ENCODE results near the gene PDLIM3.

PDLIM3 gene

GRCh38 chr4:185488650-185489049 lies 46.7 kb downstream of the PDLIM3 start:
- no peak overlapping the region for H3K9ac ChIP-seq (ENCODE audit: low read length)
- no peaks in the 10 kb centered on the region for H3K4me1 ChIP-seq (ENCODE audit: control insufficient read depth, low read depth, low read length)
- no peaks in the 10 kb centered on the region for H3K27me3 ChIP-seq (ENCODE audit: control insufficient read depth, insufficient read depth, low read length)
- no peaks in the 10 kb centered on the region for H3K36me3 ChIP-seq (ENCODE audit: control insufficient read depth, low read depth, low read length)
- peaks cover 2% of the 10 kb centered on the region for H3K9me3 ChIP-seq (ENCODE audit: control insufficient read depth, low read depth, low read length)
- no peak overlapping the region for H3K4me3 ChIP-seq (ENCODE audit: low read length)
- H3K27ac ChIP-seq (ENCODE audit: low read length) = no peak overlapping the region

- Histone ChIP-seq H3K36me3 (ENCODE audit: control insufficient read depth, low read depth, low read length) (no peaks in the 10 kb centered on the region), H3K27me3 (ENCODE audit: control insufficient read depth, insufficient read depth, low read length) (peaks cover 37% of the 10 kb centered on the region), H3K4me1 (ENCODE audit: control insufficient read depth, low read depth, low read length) (no peaks in the 10 kb centered on the region), H3K9me3 (ENCODE audit: control insufficient read depth, low read depth, low read length) (no peaks in the 10 kb centered on the region), H3K4me3 (ENCODE audit: low read length) (no peak overlapping the region), H3K27ac (ENCODE audit: low read length) (no peak overlapping the region), H3K9ac (ENCODE audit: low read length) (no peak overlapping the region)
Observed at GRCh38 chr4:185481401-185481800, 53.9 kb downstream of the PDLIM3 start.

DNA sequence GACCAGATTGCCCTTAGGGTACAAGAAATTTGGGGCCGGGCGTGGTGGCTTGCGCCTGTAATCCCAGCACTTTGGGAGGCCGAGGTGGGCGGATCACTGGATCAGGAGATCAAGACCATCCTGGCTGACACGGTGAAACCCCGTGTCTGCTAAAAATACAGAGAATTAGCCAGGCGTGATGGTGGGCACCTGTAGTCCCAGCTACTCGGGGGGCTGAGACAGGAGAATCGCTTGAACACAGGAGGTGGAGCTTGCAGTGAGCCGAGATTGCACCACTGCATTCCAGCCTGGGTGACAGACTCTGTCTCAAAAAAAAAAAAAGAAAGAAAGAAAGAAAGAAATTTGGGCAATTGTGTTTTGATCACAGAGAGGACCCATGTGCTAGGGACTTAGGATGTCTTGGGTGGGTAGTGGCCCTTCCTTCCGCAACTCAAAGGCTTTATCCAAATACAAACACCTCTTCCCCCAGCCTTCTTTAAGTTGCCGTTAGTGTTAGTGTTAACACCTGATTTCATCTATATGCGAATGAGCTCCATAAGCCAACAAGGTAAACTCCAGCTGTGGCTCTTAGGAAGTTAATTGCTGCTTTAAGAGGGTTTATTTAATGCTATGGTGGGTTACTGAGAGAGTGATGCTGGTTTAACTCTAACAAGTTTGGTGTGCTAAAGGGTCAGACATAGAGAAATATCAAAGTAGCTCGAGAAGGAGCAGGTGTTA lies 55.1 kb downstream of the PDLIM3 start:
- H3K9ac ChIP-seq (ENCODE audit: low read length) = no peak overlapping the region
- no peaks in the 10 kb centered on the region for H3K4me1 ChIP-seq (ENCODE audit: control insufficient read depth, low read depth, low read length)
- H3K9me3 ChIP-seq (ENCODE audit: control insufficient read depth, low read depth, low read length) = no peaks in the 10 kb centered on the region
- no peak overlapping the region for H3K27ac ChIP-seq (ENCODE audit: low read length)
- H3K27me3 ChIP-seq (ENCODE audit: control insufficient read depth, insufficient read depth, low read length) = peaks cover 37% of the 10 kb centered on the region
- H3K36me3 ChIP-seq (ENCODE audit: control insufficient read depth, low read depth, low read length) = no peaks in the 10 kb centered on the region
- H3K4me3 ChIP-seq (ENCODE audit: low read length) = no peak overlapping the region

DNA sequence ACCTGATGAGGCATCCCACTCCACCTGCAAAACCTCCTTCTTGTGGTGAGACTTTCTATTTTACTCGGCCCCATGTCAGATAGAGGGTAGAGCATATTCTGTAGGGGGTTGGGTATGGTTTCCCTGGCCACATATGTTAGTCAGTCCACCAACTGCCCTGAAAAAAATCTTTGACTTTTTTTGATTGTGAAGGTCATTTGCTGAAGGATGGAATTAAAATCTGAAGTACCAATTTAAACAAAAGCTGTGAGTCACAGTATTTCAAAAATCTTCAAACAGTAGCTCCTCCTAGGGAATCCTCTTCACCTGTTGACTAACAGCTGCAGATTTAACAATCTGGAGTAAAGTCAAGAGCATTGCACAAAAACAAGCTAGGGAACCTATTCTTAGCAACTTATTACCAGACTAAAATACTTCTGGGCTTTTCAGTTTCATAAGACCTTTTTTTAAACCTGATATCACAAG lies 55.8 kb downstream of the PDLIM3 start:
- Histone ChIP-seq H3K9me3 (ENCODE audit: control insufficient read depth, low read depth, low read length) (no peaks in the 10 kb centered on the region), H3K36me3 (ENCODE audit: control insufficient read depth, low read depth, low read length) (no peaks in the 10 kb centered on the region), H3K27ac (ENCODE audit: low read length) (no peak overlapping the region), H3K27me3 (ENCODE audit: control insufficient read depth, insufficient read depth, low read length) (peaks cover 37% of the 10 kb centered on the region), H3K4me1 (ENCODE audit: control insufficient read depth, low read depth, low read length) (no peaks in the 10 kb centered on the region), H3K4me3 (ENCODE audit: low read length) (no peak overlapping the region), H3K9ac (ENCODE audit: low read length) (no peak overlapping the region)

GRCh38 chr4:185473247-185473646 lies 62.1 kb downstream of the PDLIM3 start:
- H3K27ac ChIP-seq (ENCODE audit: low read length) = no peak overlapping the region
- H3K4me3 ChIP-seq (ENCODE audit: low read length) = no peak overlapping the region
- H3K4me1 ChIP-seq (ENCODE audit: control insufficient read depth, low read depth, low read length) = peaks cover 6% of the 10 kb centered on the region
- H3K36me3 ChIP-seq (ENCODE audit: control insufficient read depth, low read depth, low read length) = no peaks in the 10 kb centered on the region
- no peaks in the 10 kb centered on the region for H3K9me3 ChIP-seq (ENCODE audit: control insufficient read depth, low read depth, low read length)
- H3K9ac ChIP-seq (ENCODE audit: low read length) = no peak overlapping the region
- peaks cover 28% of the 10 kb centered on the region for H3K27me3 ChIP-seq (ENCODE audit: control insufficient read depth, insufficient read depth, low read length)

DNA sequence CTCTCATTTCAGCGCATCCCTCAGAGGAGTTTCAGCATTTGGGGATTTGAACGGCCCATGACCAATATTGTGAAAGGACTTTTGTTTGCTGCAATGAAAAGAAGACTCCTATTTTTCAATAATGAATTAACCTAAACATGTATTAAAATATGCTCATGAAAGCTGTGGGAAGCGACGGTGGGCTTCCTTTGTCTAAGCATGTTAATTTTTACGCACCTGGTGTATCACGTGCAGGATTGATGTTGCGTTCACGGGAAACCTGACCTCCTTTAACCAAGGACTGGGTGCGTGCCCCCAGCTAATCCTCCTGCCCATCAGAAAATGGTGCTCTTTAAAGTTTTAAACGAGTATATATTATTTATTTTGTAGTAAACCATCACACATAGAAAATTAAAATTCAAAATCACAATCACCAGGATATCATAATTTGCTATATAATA lies 63.2 kb downstream of the PDLIM3 start:
- H3K9ac ChIP-seq (ENCODE audit: low read length) = peak overlapping the region; percentile 32
- peaks cover 28% of the 10 kb centered on the region for H3K27me3 ChIP-seq (ENCODE audit: control insufficient read depth, insufficient read depth, low read length)
- peaks cover 6% of the 10 kb centered on the region for H3K4me1 ChIP-seq (ENCODE audit: control insufficient read depth, low read depth, low read length)
- no peak overlapping the region for H3K27ac ChIP-seq (ENCODE audit: low read length)
- H3K4me3 ChIP-seq (ENCODE audit: low read length) = peak overlapping the region; percentile 75
- no peaks in the 10 kb centered on the region for H3K36me3 ChIP-seq (ENCODE audit: control insufficient read depth, low read depth, low read length)
- H3K9me3 ChIP-seq (ENCODE audit: control insufficient read depth, low read depth, low read length) = no peaks in the 10 kb centered on the region

- H3K9me3 ChIP-seq (ENCODE audit: control insufficient read depth, low read depth, low read length) = no peaks in the 10 kb centered on the region
- H3K27me3 ChIP-seq (ENCODE audit: control insufficient read depth, insufficient read depth, low read length) = peaks cover 28% of the 10 kb centered on the region
- no peaks in the 10 kb centered on the region for H3K36me3 ChIP-seq (ENCODE audit: control insufficient read depth, low read depth, low read length)
- peak within 1 kb of the TSS; percentile 32 for H3K9ac ChIP-seq (ENCODE audit: low read length)
- no peak within 1 kb of the TSS for H3K27ac ChIP-seq (ENCODE audit: low read length)
- peak within 1 kb of the TSS; percentile 84 for H3K4me3 ChIP-seq (ENCODE audit: low read length)
- peaks cover 6% of the 10 kb centered on the region for H3K4me1 ChIP-seq (ENCODE audit: control insufficient read depth, low read depth, low read length)
Observed at GRCh38 chr4:185471235-185472102, 63.8 kb downstream of the PDLIM3 start, which contains the start of gene CCDC110. Gene CCDC110 (minus strand): TSS chr4:185471733. CDS start chr4:185471683, 50 bp downstream.

DNA sequence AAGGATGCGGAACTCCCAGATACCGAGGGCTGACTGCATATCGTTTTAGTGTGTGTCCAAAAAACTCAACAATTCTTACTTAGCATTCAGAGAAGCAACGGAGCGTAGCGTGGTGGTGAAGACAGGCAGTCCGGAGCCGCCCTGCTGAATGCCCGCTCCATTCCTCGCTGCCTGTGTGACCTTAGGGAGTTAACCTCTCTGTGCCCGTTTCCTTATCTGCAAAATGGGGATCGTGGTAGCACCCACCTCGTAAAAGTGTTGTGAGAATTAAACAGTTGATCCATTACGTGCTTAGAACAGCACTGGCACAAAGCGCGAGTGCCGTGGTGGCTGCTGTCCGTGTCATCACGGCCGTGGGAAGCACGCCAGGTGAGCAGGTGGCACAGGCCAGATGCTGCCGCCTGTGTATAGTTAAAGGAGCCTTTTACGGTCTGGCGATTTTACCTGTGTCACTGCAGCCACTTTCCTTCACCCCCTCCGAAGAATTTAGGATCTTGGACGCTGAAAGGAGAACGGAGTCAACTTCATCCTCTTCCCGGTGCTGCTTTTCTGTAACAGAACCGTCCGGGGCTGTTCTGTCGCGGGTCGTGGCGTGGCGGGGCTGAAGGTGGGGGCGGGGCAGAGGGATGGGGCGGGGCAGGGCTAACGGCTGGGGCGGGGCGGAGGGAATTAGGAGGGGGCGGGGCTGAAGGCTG lies 64.7 kb downstream of the PDLIM3 start:
- H3K36me3 ChIP-seq (ENCODE audit: control insufficient read depth, low read depth, low read length) = no peaks in the 10 kb centered on the region
- H3K27me3 ChIP-seq (ENCODE audit: control insufficient read depth, insufficient read depth, low read length) = peaks cover 28% of the 10 kb centered on the region
- peak overlapping the region; percentile 22 for H3K9ac ChIP-seq (ENCODE audit: low read length)
- no peaks in the 10 kb centered on the region for H3K9me3 ChIP-seq (ENCODE audit: control insufficient read depth, low read depth, low read length)
- peak overlapping the region; percentile 84 for H3K4me3 ChIP-seq (ENCODE audit: low read length)
- H3K4me1 ChIP-seq (ENCODE audit: control insufficient read depth, low read depth, low read length) = peaks cover 6% of the 10 kb centered on the region
- no peak overlapping the region for H3K27ac ChIP-seq (ENCODE audit: low read length)

GRCh38 chr4:185469580-185470154 lies 65.6 kb downstream of the PDLIM3 start:
- Histone ChIP-seq H3K9me3 (ENCODE audit: control insufficient read depth, low read depth, low read length) (no peaks in the 10 kb centered on the region), H3K9ac (ENCODE audit: low read length) (no peak overlapping the region), H3K36me3 (ENCODE audit: control insufficient read depth, low read depth, low read length) (no peaks in the 10 kb centered on the region), H3K27ac (ENCODE audit: low read length) (no peak overlapping the region), H3K27me3 (ENCODE audit: control insufficient read depth, insufficient read depth, low read length) (peaks cover 28% of the 10 kb centered on the region), H3K4me1 (ENCODE audit: control insufficient read depth, low read depth, low read length) (peaks cover 11% of the 10 kb centered on the region), H3K4me3 (ENCODE audit: low read length) (no peak overlapping the region)

DNA sequence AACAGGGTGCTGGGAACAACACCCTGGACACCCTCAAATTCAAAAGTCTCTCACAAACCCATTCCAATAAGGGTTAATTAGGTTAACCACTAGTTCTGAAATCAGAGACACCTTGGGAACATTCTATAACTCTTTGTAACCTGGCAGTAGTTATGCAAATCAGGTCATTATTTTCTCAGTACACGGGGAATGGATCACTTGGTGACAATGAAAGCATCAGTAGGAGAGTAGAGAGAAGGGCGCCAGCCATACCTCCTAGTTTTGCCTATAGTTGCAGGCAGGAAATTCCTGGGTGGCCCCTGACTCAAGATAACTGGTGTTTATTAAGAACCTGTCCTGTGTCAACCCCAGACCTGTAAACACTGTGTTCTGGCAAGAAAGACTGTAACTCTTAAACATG lies 66.3 kb downstream of the PDLIM3 start:
- H3K27me3 ChIP-seq (ENCODE audit: control insufficient read depth, insufficient read depth, low read length) = peaks cover 28% of the 10 kb centered on the region
- no peak overlapping the region for H3K9ac ChIP-seq (ENCODE audit: low read length)
- H3K4me1 ChIP-seq (ENCODE audit: control insufficient read depth, low read depth, low read length) = peaks cover 17% of the 10 kb centered on the region
- H3K36me3 ChIP-seq (ENCODE audit: control insufficient read depth, low read depth, low read length) = no peaks in the 10 kb centered on the region
- no peaks in the 10 kb centered on the region for H3K9me3 ChIP-seq (ENCODE audit: control insufficient read depth, low read depth, low read length)
- H3K4me3 ChIP-seq (ENCODE audit: low read length) = no peak overlapping the region
- H3K27ac ChIP-seq (ENCODE audit: low read length) = no peak overlapping the region

- H3K4me3 ChIP-seq (ENCODE audit: low read length) = no peak overlapping the region
Observed at GRCh38 chr4:185467991-185468390, 67.3 kb downstream of the PDLIM3 start.

More at GRCh38 chr4:185467991-185468390, 67.3 kb downstream of the PDLIM3 start:
- Histone ChIP-seq H3K9me3 (ENCODE audit: control insufficient read depth, low read depth, low read length) (no peaks in the 10 kb centered on the region), H3K9ac (ENCODE audit: low read length) (no peak overlapping the region), H3K4me1 (ENCODE audit: control insufficient read depth, low read depth, low read length) (peaks cover 22% of the 10 kb centered on the region), H3K36me3 (ENCODE audit: control insufficient read depth, low read depth, low read length) (no peaks in the 10 kb centered on the region), H3K27me3 (ENCODE audit: control insufficient read depth, insufficient read depth, low read length) (peaks cover 28% of the 10 kb centered on the region), H3K27ac (ENCODE audit: low read length) (no peak overlapping the region)
